NCI-H345 (cell line): ENCODE results near the gene PITX1.
"Not testable (repeated sequence)": the region's sequence is repeated elsewhere in the genome, so short reads cannot be mapped to it uniquely, and the experiment has no call there.

Source experiments
- DNase-seq: peaks from one replicate; lab custom pipeline; 2025; lab: John Stamatoyannopoulos, UW

PITX1 gene

GRCh38 chr5:135009736-135010501, 24.1 kb downstream of the PITX1 start:
- DNase-seq: no peak

GRCh38 chr5:135008981-135009735, 24.9 kb downstream of the PITX1 start:
- peak; percentile 65 for DNase-seq

GRCh38 chr5:135008556-135008955, 25.5 kb downstream of the PITX1 start:
- DNase-seq: no peak

- DNase-seq: no peak
Measured at GRCh38 chr5:135007749-135008363, 26.2 kb downstream of the PITX1 start.

GRCh38 chr5:135007305-135007704, 26.7 kb downstream of the PITX1 start:
- DNase-seq: no peak

GRCh38 chr5:135005076-135005475, 29.0 kb downstream of the PITX1 start:
- DNase-seq: no peak

GRCh38 chr5:135004376-135004775, 29.7 kb downstream of the PITX1 start:
- no peak for DNase-seq

- DNase-seq: not testable (repeated sequence)
Measured at GRCh38 chr5:134998068-134998467, 36.0 kb downstream of the PITX1 start.

GRCh38 chr5:134997015-134997414, 37.0 kb downstream of the PITX1 start:
- no peak for DNase-seq

GRCh38 chr5:134995850-134996402, 38.1 kb downstream of the PITX1 start:
- no peak for DNase-seq

- no peak for DNase-seq
Measured at GRCh38 chr5:134994560-134995156, 39.4 kb downstream of the PITX1 start.

- no peak for DNase-seq
Measured at GRCh38 chr5:134993161-134993560, 40.9 kb downstream of the PITX1 start.

GRCh38 chr5:134992148-134992547, 41.9 kb downstream of the PITX1 start:
- no peak for DNase-seq

GRCh38 chr5:134990183-134990582, 43.8 kb downstream of the PITX1 start:
- DNase-seq: not testable (repeated sequence)

GRCh38 chr5:134989266-134989830, 44.7 kb downstream of the PITX1 start:
- DNase-seq: no peak

- DNase-seq: no peak
Measured at GRCh38 chr5:134982230-134982629, 51.8 kb downstream of the PITX1 start.

GRCh38 chr5:134979416-134979815, 54.6 kb downstream of the PITX1 start:
- DNase-seq: no peak
